T-cell (primary cell): ENCODE data around the gene DCLK3. TPM values are rescaled to one million over a fixed set of nuclear protein-coding genes. Genes with fewer than 3 reads are reported as not detected.

Source experiments
- ATAC-seq, 4 experiments: fragments of 200-7000 bp in 3 of 4; fragments of 150-1000 bp in 1 of 4; cut with Tn5 transposase; replicated peaks in 1 of 4; 1 replicate in 3 of 4; 2 replicates in 1 of 4; pipeline ENCODE4 v1.10.0; 2021; ENCODE audit warnings: moderate library complexity in 3 of 4, mild to moderate bottlenecking in 2 of 4, moderate number of reproducible peaks in 1 of 4
- CTCF ChIA-PET, 2 donors: fragments of 300-600 bp; sonication (Branson Sonifier 250); formaldehyde crosslinking; loops; one replicate each; lab custom pipeline; 2022; ENCODE audit warnings: antibody characterized with exemption in 2 of 2; lab: Charles Lee
- POLR2A ChIA-PET, 2 donors: fragments of 300-600 bp; sonication (Branson Sonifier 250); formaldehyde crosslinking; loops; one replicate each; lab custom pipeline; 2022; ENCODE audit warnings: antibody characterized with exemption in 2 of 2; lab: Charles Lee
- DNase-seq, 35 experiments: peaks; one replicate each; pipeline versions ENCODE4 v3.0.0 to v3.0.0-alpha.2; 2013 to 2023
- H3K27ac ChIP-seq: one replicate; pipeline ENCODE4 v1.5.1; 2013; ENCODE audit warnings: low read length
- H3K27me3 ChIP-seq, 2 experiments: replicated peaks in 1 of 2; 1 replicate in 1 of 2; 2 replicates in 1 of 2; pipeline versions ENCODE4 v1.6.1 to v1.7.0; 2013; ENCODE audit warnings: low read length in 1 of 2, mixed read lengths in 1 of 2; ENCODE audit not compliant: control insufficient read depth in 2 of 2, insufficient read depth in 2 of 2; ENCODE audit errors: extremely low read depth in 1 of 2
- H3K36me3 ChIP-seq, 2 donors: 1 replicate in 1 of 2; 2 replicates in 1 of 2; pipeline versions ENCODE4 v1.6.1 to v1.7.0; 2013; ENCODE audit warnings: low read length in 1 of 2; ENCODE audit not compliant: control insufficient read depth in 2 of 2, insufficient read depth in 1 of 2; ENCODE audit errors: extremely low read depth in 1 of 2
- H3K4me1 ChIP-seq, 2 experiments: 1 replicate in 1 of 2; 2 replicates in 1 of 2; pipeline versions ENCODE4 v1.6.1 to v1.7.0; 2013; ENCODE audit warnings: low read length in 2 of 2, mixed read lengths in 1 of 2; ENCODE audit not compliant: insufficient read depth in 2 of 2, control insufficient read depth in 1 of 2; ENCODE audit errors: extremely low read depth in 1 of 2
- H3K4me3 ChIP-seq, 2 donors: 1 replicate in 1 of 2; 2 replicates in 1 of 2; pipeline versions ENCODE4 v1.5.1 to v1.7.0; 2013; ENCODE audit warnings: mild to moderate bottlenecking in 2 of 2, low read length in 1 of 2, moderate library complexity in 1 of 2; ENCODE audit not compliant: control insufficient read depth in 1 of 2; ENCODE audit errors: extremely low read depth in 1 of 2
- H3K9me3 ChIP-seq: 2 replicates; pipeline ENCODE4 v1.7.0; 2013
- H3K27ac Mint-ChIP-seq, 2 donors: one replicate each; pipeline ENCODE4 v1.8.0; 2020 to 2021; ENCODE audit warnings: mild to moderate bottlenecking in 2 of 2, mixed read lengths in 2 of 2
- H3K27me3 Mint-ChIP-seq, 2 donors: one replicate each; pipeline ENCODE4 v1.8.0; 2021 to 2022; ENCODE audit warnings: mixed read lengths in 2 of 2
- H3K36me3 Mint-ChIP-seq: one replicate; pipeline ENCODE4 v1.8.0; 2021; ENCODE audit warnings: mixed read lengths
- H3K4me1 Mint-ChIP-seq, 3 donors: one replicate each; pipeline ENCODE4 v1.8.0; 2020 to 2022; ENCODE audit warnings: mixed read lengths in 3 of 3, mild to moderate bottlenecking in 1 of 3
- H3K4me3 Mint-ChIP-seq, 3 donors: one replicate each; pipeline ENCODE4 v1.8.0; 2020 to 2022; ENCODE audit warnings: mild to moderate bottlenecking in 3 of 3, mixed read lengths in 3 of 3, moderate library complexity in 3 of 3
- H3K9me3 Mint-ChIP-seq, 3 donors: one replicate each; pipeline ENCODE4 v1.8.0; 2020 to 2022; ENCODE audit warnings: mixed read lengths in 3 of 3
- WGBS: methylation state at CpG from one replicate; pipeline ENCODE4 v1.1.5; 2013; ENCODE audit warnings: missing lambda C conversion rate; ENCODE audit not compliant: insufficient coverage; 5-methylcytosine and 5-hydroxymethylcytosine counted together
- total RNA-seq, 35 experiments: library from RNA in 6 of 35; stranded (reverse) in 6 of 35; fragments of 120-200 nt in 1 of 35; gene quantifications; one replicate each; pipeline versions ENCODE4 v1.2.1 to v1.2.4 and lab custom pipeline; 2013 to 2026

Gene DCLK3
- total RNA-seq, 5 donors from 2014 or later (not counting 1 experiment from before 2014, with no cell fraction given) = not detected

DNA sequence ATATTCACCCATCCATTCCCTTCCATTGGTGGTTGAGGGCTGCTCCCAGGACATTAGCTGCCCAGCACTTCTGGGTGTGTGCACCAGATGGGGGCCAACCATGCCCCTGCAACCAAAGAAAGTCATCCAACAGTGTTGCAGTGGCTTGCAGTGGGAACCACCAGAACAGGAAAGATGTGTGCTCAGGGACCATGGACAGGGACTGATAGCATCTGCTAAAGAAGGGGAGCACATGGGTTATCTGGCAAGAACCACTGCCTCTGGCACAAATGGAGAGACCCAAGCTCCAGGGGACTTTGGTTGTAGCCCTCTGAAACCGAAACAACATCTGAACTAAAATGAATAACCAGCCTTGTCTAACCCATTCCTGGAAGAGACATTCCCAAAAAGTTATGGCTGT lies 8.1 kb downstream of the DCLK3 start:
- H3K27ac Mint-ChIP-seq = no peak overlapping the region
- DNase-seq (no peak), ATAC-seq (no peak)
- ChIA-PET POLR2A (no interaction called here), CTCF (no interaction called here)
- H3K36me3 ChIP-seq = no peaks in the 10 kb centered on the region
- no peaks in the 10 kb centered on the region for H3K9me3 ChIP-seq
- H3K9me3 Mint-ChIP-seq = no peaks in the 10 kb centered on the region
- H3K27me3 ChIP-seq = peaks cover 0 to 22% of the 10 kb centered on the region in 2 experiments
- no peak overlapping the region for H3K4me3 Mint-ChIP-seq
- no CpG with 5 or more reads among the region's 1 CpG for WGBS
- H3K27me3 Mint-ChIP-seq = peaks cover 28 to 44% of the 10 kb centered on the region in 2 donors
- no peak overlapping the region for H3K4me3 ChIP-seq
- no peaks in the 10 kb centered on the region for H3K4me1 Mint-ChIP-seq
- H3K27ac ChIP-seq = no peak overlapping the region
- H3K36me3 Mint-ChIP-seq = no peaks in the 10 kb centered on the region
- no peaks in the 10 kb centered on the region for H3K4me1 ChIP-seq

GRCh38 chr3:36751326-36751725 lies 13.0 kb downstream of the DCLK3 start:
- DNase-seq (no peak), ATAC-seq (no peak)
- Mint-ChIP-seq H3K36me3 (no peaks in the 10 kb centered on the region), H3K27ac (no peak overlapping the region), H3K9me3 (peaks cover 3 to 7% (median 7%) of the 10 kb centered on the region in 3 donors), H3K4me3 (no peak overlapping the region), H3K27me3 (peaks cover 8 to 32% of the 10 kb centered on the region in 2 donors), H3K4me1 (no peaks in the 10 kb centered on the region)
- ChIA-PET CTCF (no interaction called here), POLR2A (no interaction called here)
- no peak overlapping the region for H3K27ac ChIP-seq
- peaks cover 0 to 19% of the 10 kb centered on the region in 2 experiments for H3K27me3 ChIP-seq
- no peak overlapping the region for H3K4me3 ChIP-seq
- no peaks in the 10 kb centered on the region for H3K36me3 ChIP-seq
- H3K4me1 ChIP-seq = no peaks in the 10 kb centered on the region
- no CpG with 5 or more reads among the region's 1 CpG for WGBS
- no peaks in the 10 kb centered on the region for H3K9me3 ChIP-seq

DNA sequence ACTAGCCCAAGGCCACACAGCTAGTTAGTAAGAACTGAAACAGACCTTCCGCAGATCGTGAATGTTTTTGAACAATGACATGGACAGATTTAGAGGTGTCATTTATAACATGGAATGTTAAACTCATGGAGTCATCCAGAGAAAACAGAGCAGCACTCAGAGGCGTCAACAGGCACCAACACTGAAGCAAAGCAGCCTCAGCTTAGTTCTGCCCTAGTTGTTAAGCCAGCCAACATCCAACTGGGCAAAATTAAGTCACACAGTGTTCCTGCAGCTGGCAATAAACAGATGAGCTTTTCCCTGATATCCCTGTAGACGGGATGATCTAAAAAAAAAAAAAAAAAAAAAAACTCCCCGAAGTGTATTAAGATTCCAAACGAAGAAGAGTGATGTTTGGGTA lies 13.6 kb downstream of the DCLK3 start:
- no peaks in the 10 kb centered on the region for H3K4me1 ChIP-seq
- no peak overlapping the region for H3K4me3 Mint-ChIP-seq
- ATAC-seq = no peak
- peaks cover 8 to 27% of the 10 kb centered on the region in 2 donors for H3K27me3 Mint-ChIP-seq
- ChIA-PET POLR2A (no interaction called here), CTCF (no interaction called here)
- H3K4me3 ChIP-seq = no peak overlapping the region
- no peaks in the 10 kb centered on the region for H3K36me3 ChIP-seq
- peaks cover 5 to 7% (median 7%) of the 10 kb centered on the region in 3 donors for H3K9me3 Mint-ChIP-seq
- no peak for DNase-seq
- WGBS = 71% methylated on average over 4 of the region's 6 CpGs
- H3K27ac ChIP-seq = no peak overlapping the region
- peaks cover 0 to 13% of the 10 kb centered on the region in 2 experiments for H3K27me3 ChIP-seq
- H3K9me3 ChIP-seq = no peaks in the 10 kb centered on the region
- no peak overlapping the region for H3K27ac Mint-ChIP-seq
- no peaks in the 10 kb centered on the region for H3K36me3 Mint-ChIP-seq
- no peaks in the 10 kb centered on the region for H3K4me1 Mint-ChIP-seq

DNA sequence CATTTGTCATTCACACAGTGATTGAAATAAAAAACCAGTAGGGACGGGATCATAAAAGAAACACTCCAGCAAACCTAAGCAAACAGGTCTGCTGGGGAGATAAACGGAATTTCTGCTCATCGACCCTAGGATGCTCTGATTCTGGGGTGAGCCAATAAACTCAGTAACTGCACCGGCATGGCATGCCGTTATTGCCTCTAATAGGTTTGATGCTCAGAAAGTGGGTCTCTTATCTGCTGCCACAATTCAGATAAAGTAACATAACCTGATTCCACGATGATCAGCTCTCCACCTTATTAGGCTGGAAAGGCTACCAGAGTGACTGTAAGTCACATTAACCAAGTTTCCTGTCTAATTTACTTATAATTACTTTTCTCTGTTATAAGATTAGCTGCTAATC lies 19.6 kb downstream of the DCLK3 start:
- CTCF ChIA-PET = no interaction called here

DNA sequence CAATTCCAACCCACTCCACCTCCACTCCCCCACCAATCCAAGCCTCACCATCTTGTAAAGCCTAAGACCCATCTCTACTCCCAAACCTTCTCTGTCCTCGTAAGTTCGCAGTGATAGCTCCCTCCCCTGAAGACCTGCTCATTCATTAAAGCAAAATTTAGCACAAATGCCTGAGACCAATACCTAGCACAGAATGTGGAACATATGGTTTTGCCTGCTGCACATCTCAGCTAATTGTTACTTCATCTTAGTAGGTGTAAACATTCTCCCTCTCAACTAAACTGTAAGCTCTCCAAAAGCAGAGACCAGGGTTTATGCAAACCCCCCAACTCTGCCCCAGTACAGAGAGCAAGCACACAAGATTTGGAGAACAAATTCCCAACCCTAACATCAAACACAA lies 20.5 kb downstream of the DCLK3 start:
- H3K27ac ChIP-seq = no peak overlapping the region
- ChIA-PET POLR2A (no interaction called here), CTCF (no interaction called here)
- H3K4me3 ChIP-seq = no peak overlapping the region
- no peak for ATAC-seq
- H3K9me3 Mint-ChIP-seq = peaks cover 5 to 7% (median 7%) of the 10 kb centered on the region in 3 donors
- no peaks in the 10 kb centered on the region for H3K4me1 ChIP-seq
- no peaks in the 10 kb centered on the region for H3K4me1 Mint-ChIP-seq
- peaks cover 8% of the 10 kb centered on the region in 2 donors for H3K27me3 Mint-ChIP-seq
- no peak overlapping the region for H3K27ac Mint-ChIP-seq
- H3K36me3 Mint-ChIP-seq = no peaks in the 10 kb centered on the region
- no peak for DNase-seq
- H3K27me3 ChIP-seq = no peaks in the 10 kb centered on the region
- no peak overlapping the region for H3K4me3 Mint-ChIP-seq
- no peaks in the 10 kb centered on the region for H3K36me3 ChIP-seq
- 94% methylated on average over 2 of the region's 2 CpGs for WGBS
- no peaks in the 10 kb centered on the region for H3K9me3 ChIP-seq

More for the DNA sequence above, 19.6 kb downstream of the DCLK3 start:
- H3K4me1 Mint-ChIP-seq = no peaks in the 10 kb centered on the region
- DNase-seq (no peak), ATAC-seq (no peak)
- no peaks in the 10 kb centered on the region for H3K9me3 ChIP-seq
- peaks cover 12 to 14% of the 10 kb centered on the region in 2 donors for H3K27me3 Mint-ChIP-seq
- H3K27ac ChIP-seq = no peak overlapping the region
- WGBS = no CpG with 5 or more reads among the region's 6 CpGs
- no peaks in the 10 kb centered on the region for H3K36me3 Mint-ChIP-seq
- no peaks in the 10 kb centered on the region for H3K4me1 ChIP-seq
- no peak overlapping the region for H3K4me3 ChIP-seq
- no peak overlapping the region for H3K4me3 Mint-ChIP-seq
- H3K36me3 ChIP-seq = no peaks in the 10 kb centered on the region
- POLR2A ChIA-PET = no interaction called here
- H3K27me3 ChIP-seq = no peaks in the 10 kb centered on the region
- no peak overlapping the region for H3K27ac Mint-ChIP-seq
- peaks cover 5 to 7% (median 7%) of the 10 kb centered on the region in 3 donors for H3K9me3 Mint-ChIP-seq

GRCh38 chr3:36741285-36741684 lies 23.1 kb downstream of the DCLK3 start:
- ATAC-seq = no peak
- Histone ChIP-seq H3K4me1 (no peaks in the 10 kb centered on the region), H3K36me3 (no peaks in the 10 kb centered on the region), H3K27me3 (peaks cover 0 to 4% of the 10 kb centered on the region in 2 experiments), H3K9me3 (no peaks in the 10 kb centered on the region), H3K27ac (no peak overlapping the region), H3K4me3 (no peak overlapping the region)
- Mint-ChIP-seq H3K4me3 (no peak overlapping the region), H3K9me3 (peaks cover 0 to 2% (median 0%) of the 10 kb centered on the region in 3 donors), H3K4me1 (no peaks in the 10 kb centered on the region), H3K27me3 (peaks cover 1 to 16% of the 10 kb centered on the region in 2 donors), H3K36me3 (no peaks in the 10 kb centered on the region), H3K27ac (no peak overlapping the region)
- WGBS = 86% methylated on average over 2 of the region's 2 CpGs
- DNase-seq = no peak
- POLR2A ChIA-PET = no interaction called here
- CTCF ChIA-PET = interaction anchor here in 1 of 2 donors (0.5 kb wide), 1 partner anchor 12 kb away, joined by 3 read pairs; no protein-coding TSS in a partner anchor
